Upper lobe of left lung (tissue), 6 donors: Measurements from ENCODE around the gene DNAJC30. TPM values are rescaled to one million over a fixed set of nuclear protein-coding genes. Genes with fewer than 3 reads are reported as not detected.
"Not testable (repeated sequence)": the region's sequence is repeated elsewhere in the genome, so short reads cannot be mapped to it uniquely, and the experiment has no call there.

ENCODE experiments used
- ATAC-seq, 2 donors: fragments of 200-7000 bp; cut with Tn5 transposase; one replicate each; pipeline ENCODE4 v1.9.1; 2022; ENCODE audit warnings: mild to moderate bottlenecking in 2 of 2, moderate library complexity in 2 of 2; ENCODE audit not compliant: low FRiP score in 2 of 2
- DNase-seq, 2 donors: peaks; one replicate each; pipeline ENCODE4 v3.0.0-alpha.2; 2019 to 2020
- H3K27ac ChIP-seq, 4 donors: fragments of 200-600 bp; sonication (generic); one replicate each; pipeline ENCODE4 v1.5.1; 2016 to 2019
- H3K27me3 ChIP-seq, 4 donors: fragments of 200-600 bp; sonication (generic); one replicate each; pipeline ENCODE4 v1.5.1; 2017 to 2019
- H3K36me3 ChIP-seq, 4 donors: fragments of 200-600 bp; sonication (generic); one replicate each; pipeline ENCODE4 v1.5.1; 2016 to 2019
- H3K4me1 ChIP-seq, 4 donors: fragments of 200-600 bp; sonication (generic); one replicate each; pipeline ENCODE4 v1.5.1; 2018 to 2019
- H3K4me3 ChIP-seq, 4 donors: fragments of 200-600 bp; sonication (generic); one replicate each; pipeline ENCODE4 v1.5.1; 2017 to 2019; ENCODE audit warnings: mild to moderate bottlenecking in 2 of 4, moderate library complexity in 1 of 4
- H3K9me3 ChIP-seq, 4 donors: fragments of 200-600 bp; sonication (generic); one replicate each; pipeline ENCODE4 v1.5.1; 2018 to 2019
- CTCF ChIP-seq, 6 experiments: fragments of 450-650 bp in 4 of 6; fragments of 200-600 bp in 2 of 6; sonication (generic) in 2 of 6; IDR thresholded peaks; one replicate each; pipeline ENCODE4 v1.5.1; 2016 to 2019; ENCODE audit warnings: antibody characterized with exemption in 6 of 6
- EP300 ChIP-seq, 4 donors: sonication (generic); formaldehyde crosslinking; IDR thresholded peaks; one replicate each; pipeline ENCODE4 v1.5.1; 2017; ENCODE audit warnings: antibody characterized with exemption in 4 of 4, control low read depth in 2 of 4
- POLR2A ChIP-seq, 4 donors: fragments of 450-650 bp; IDR thresholded peaks; one replicate each; pipeline ENCODE4 v1.5.1; 2016 to 2017; ENCODE audit warnings: antibody characterized with exemption in 4 of 4, mild to moderate bottlenecking in 2 of 4
- POLR2AphosphoS5 ChIP-seq, 2 donors: sonication (generic); formaldehyde crosslinking; IDR thresholded peaks; one replicate each; pipeline ENCODE4 v1.5.1; 2017; ENCODE audit warnings: antibody characterized with exemption in 2 of 2
- WGBS, 2 donors: methylation state at CpG; one replicate each; pipeline ENCODE4 v1.1.5; 2017 to 2018; 5-methylcytosine and 5-hydroxymethylcytosine counted together
- total RNA-seq, 6 donors: library from RNA; depleted of rRNA in 4 of 6; stranded (reverse); fragments of >200 nt in 4 of 6; gene quantifications; one replicate each; pipeline versions ENCODE4 v1.1.0 to v1.2.1, GENCODE V29; 2016 to 2021
- donor health status: DM: no; HTN: no; CAD: no; lungs with moderate emphysema.
- donor health status: DM: no; HTN: yes; CAD: no; lungs with severe emphysema.

Gene DNAJC30
- total RNA-seq, 6 donors from 2014 or later, result 6.9 to 13.1 (median 10.3) TPM

DNA sequence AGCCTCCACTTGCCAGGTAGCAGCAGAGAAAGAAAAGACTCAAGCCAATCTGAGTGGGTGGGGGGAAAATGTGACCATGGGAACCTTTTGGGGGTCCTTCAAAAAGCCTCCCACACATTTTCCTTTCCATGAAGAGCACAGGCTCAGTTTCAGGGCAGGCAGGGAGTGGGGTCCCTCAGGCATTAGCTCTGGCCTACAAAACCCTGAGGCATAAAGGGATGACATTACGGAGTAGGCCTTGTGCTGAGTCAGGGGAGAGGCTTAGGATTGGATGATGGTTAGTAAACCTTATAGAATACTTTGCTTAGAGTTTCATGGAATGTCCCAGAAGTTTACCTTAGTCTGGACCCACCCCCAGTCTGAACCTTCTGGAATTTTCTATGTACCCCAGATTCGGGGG lies 3.5 kb downstream of the DNAJC30 start:
- H3K9me3 ChIP-seq, result no peaks in the 10 kb centered on the region
- 77 to 92% methylated on average over 2 of the region's 2 CpGs for WGBS, 2 donors
- no peak overlapping the region for H3K27ac ChIP-seq
- ATAC-seq (no peak), DNase-seq (no peak)
- H3K27me3 ChIP-seq, result no peaks in the 10 kb centered on the region
- TF ChIP-seq EP300 (IDR thresholded peaks at IDR 0.05), result no peak
- TF ChIP-seq CTCF (IDR thresholded peaks at IDR 0.05), result no peak
- TF ChIP-seq POLR2A (IDR thresholded peaks at IDR 0.05), result no peak
- no peak for TF ChIP-seq POLR2AphosphoS5 (IDR thresholded peaks at IDR 0.05)
- H3K4me3 ChIP-seq, result no peak overlapping the region
- H3K4me1 ChIP-seq, result peaks cover 28 to 42% (median 33%) of the 10 kb centered on the region in 4 donors
- H3K36me3 ChIP-seq, result peaks cover 0 to 13% (median 9%) of the 10 kb centered on the region in 4 donors

DNA sequence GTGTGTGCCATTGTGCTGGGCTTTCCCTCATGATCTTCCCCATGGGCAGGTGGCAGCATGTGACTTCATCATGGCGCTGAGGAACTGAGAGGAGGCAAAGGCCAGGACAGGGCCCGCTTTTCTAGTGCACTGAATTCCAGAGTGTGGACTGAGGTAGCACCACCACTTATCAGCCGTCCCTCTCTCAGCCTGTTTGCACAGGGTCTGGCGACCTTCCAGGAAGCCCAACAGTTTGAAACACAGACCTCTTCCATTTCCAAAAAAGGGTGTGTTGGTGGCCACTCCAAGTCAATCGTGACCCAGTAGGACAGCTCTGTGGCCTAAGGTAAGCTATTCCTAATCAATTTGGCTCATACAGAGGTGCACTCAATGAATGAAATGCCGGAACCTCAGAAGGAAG lies 4.4 kb downstream of the DNAJC30 start:
- DNase-seq (peak in 1 of 2 donors; percentile 66), ATAC-seq (no peak)
- Histone ChIP-seq H3K9me3 (no peaks in the 10 kb centered on the region), H3K4me3 (no peak overlapping the region), H3K36me3 (peaks cover 0 to 13% (median 9%) of the 10 kb centered on the region in 4 donors), H3K4me1 (peaks cover 22 to 36% (median 26%) of the 10 kb centered on the region in 4 donors), H3K27ac (no peak overlapping the region), H3K27me3 (no peaks in the 10 kb centered on the region)
- TF ChIP-seq CTCF (IDR thresholded peaks at IDR 0.05) (no peak), POLR2A (IDR thresholded peaks at IDR 0.05) (no peak), EP300 (IDR thresholded peaks at IDR 0.05) (no peak), POLR2AphosphoS5 (IDR thresholded peaks at IDR 0.05) (no peak)
- 35 to 55% methylated on average over 3 to 6 of the region's 6 CpGs for WGBS, 2 donors

GRCh38 chr7:73676062-73676461 lies 7.2 kb downstream of the DNAJC30 start:
- H3K36me3 ChIP-seq, result peaks cover 0 to 13% (median 9%) of the 10 kb centered on the region in 4 donors
- not testable (repeated sequence) for H3K27ac ChIP-seq, DNase-seq, H3K4me3 ChIP-seq, H3K9me3 ChIP-seq, ATAC-seq, H3K27me3 ChIP-seq
- WGBS, 2 donors, result 90 to 94% methylated on average over 9 of the region's 9 CpGs
- peaks cover 7 to 19% (median 8%) of the 10 kb centered on the region in 4 donors for H3K4me1 ChIP-seq

GRCh38 chr7:73674468-73675124 lies 8.7 kb downstream of the DNAJC30 start:
- Histone ChIP-seq H3K4me3 (no peak overlapping the region), H3K27me3 (no peaks in the 10 kb centered on the region), H3K27ac (no peak overlapping the region), H3K36me3 (peaks cover 0 to 13% (median 9%) of the 10 kb centered on the region in 4 donors), H3K4me1 (peaks cover 0 to 11% (median 0%) of the 10 kb centered on the region in 4 donors), H3K9me3 (no peaks in the 10 kb centered on the region)
- ATAC-seq, result no peak
- DNase-seq, result no peak
- no peak for TF ChIP-seq POLR2AphosphoS5 (IDR thresholded peaks at IDR 0.05)
- WGBS, 2 donors, result 90 to 93% methylated on average over 1 of the region's 1 CpG

DNA sequence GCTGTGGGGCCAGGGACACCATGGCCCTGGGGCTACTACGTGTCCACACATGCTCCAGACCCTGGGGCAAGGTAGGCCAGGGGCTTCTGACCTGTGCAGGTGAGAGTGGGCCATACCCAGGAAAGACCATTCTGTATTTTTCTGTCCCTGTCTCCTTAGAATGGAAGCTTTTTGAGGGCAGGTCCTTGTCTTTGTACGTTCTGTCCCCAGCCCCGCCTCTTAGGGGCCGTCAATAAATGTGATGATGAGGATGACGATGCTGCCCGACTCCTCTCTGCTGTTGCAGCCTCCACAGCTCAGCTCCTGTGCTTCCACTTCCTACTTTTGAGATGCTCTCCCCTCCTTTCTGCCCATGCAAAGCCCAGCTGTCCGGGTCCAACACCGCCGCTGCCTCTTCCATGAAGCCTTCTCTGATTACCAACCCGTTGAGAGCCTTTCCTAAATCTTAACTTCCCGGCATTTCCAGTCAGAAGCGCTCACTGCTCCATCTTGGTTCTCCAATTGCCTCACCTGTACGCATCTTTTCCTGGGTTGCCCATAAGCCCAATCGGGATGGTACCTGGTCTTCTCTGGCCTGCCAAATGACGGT lies 11.3 kb downstream of the DNAJC30 start:
- Histone ChIP-seq H3K27me3 (no peaks in the 10 kb centered on the region), H3K36me3 (no peaks in the 10 kb centered on the region), H3K27ac (no peak overlapping the region), H3K9me3 (no peaks in the 10 kb centered on the region), H3K4me3 (no peak overlapping the region), H3K4me1 (peaks cover 4 to 22% (median 14%) of the 10 kb centered on the region in 4 donors)
- no peak for TF ChIP-seq CTCF (IDR thresholded peaks at IDR 0.05)
- no peak for TF ChIP-seq EP300 (IDR thresholded peaks at IDR 0.05)
- TF ChIP-seq POLR2AphosphoS5 (IDR thresholded peaks at IDR 0.05), result no peak
- TF ChIP-seq POLR2A (IDR thresholded peaks at IDR 0.05), result no peak
- ATAC-seq, result no peak
- WGBS, 2 donors, result 94% methylated on average over 14 to 15 of the region's 15 CpGs
- DNase-seq, result no peak

DNA sequence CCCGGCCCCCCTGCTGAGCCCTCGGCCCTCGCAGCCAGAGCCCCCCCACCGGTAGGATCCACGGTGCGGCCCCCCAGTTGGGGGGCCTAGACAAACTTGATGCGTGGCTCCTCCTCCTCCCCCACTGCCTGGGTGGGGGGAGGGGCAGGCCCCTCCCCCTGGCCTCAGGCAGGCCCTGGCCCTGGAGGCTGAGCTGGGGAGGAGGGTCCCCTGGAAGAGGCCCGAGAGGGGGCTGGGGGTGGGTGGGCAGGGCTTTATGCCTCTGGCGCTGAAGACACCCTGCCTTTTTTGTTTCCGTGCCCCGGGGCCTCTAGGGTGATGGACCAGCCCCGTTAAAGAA lies 12.0 kb downstream of the DNAJC30 start:
- DNase-seq (no peak), ATAC-seq (no peak)
- H3K27me3 ChIP-seq, result no peaks in the 10 kb centered on the region
- H3K27ac ChIP-seq, result no peak overlapping the region
- H3K9me3 ChIP-seq, result no peaks in the 10 kb centered on the region
- peaks cover 4 to 22% (median 14%) of the 10 kb centered on the region in 4 donors for H3K4me1 ChIP-seq
- TF ChIP-seq CTCF (IDR thresholded peaks at IDR 0.05), result no peak
- TF ChIP-seq POLR2A (IDR thresholded peaks at IDR 0.05), result no peak
- no peak for TF ChIP-seq EP300 (IDR thresholded peaks at IDR 0.05)
- no peak for TF ChIP-seq POLR2AphosphoS5 (IDR thresholded peaks at IDR 0.05)
- 38 to 50% methylated on average over 1 to 9 of the region's 12 CpGs for WGBS, 2 donors
- H3K4me3 ChIP-seq, result no peak overlapping the region
- no peaks in the 10 kb centered on the region for H3K36me3 ChIP-seq
